HG02884 (cell line): ENCODE results near the gene SIRPB2.

ENCODE experiments used
- ATAC-seq: cut with Tn5 transposase; IDR thresholded peaks from one replicate; pipeline ENCODE4 v1.9.1; 2021; ENCODE audit warnings: mild to moderate bottlenecking, moderate library complexity; ENCODE audit not compliant: unreplicated experiment

SIRPB2 gene

GRCh38 chr20:1443085-1443484 is 48.1 kb downstream of the SIRPB2 start:
- ATAC-seq, result no peak

GRCh38 chr20:1442304-1442703 is 48.9 kb downstream of the SIRPB2 start:
- no peak for ATAC-seq

GRCh38 chr20:1441133-1441532 is 50.1 kb downstream of the SIRPB2 start:
- no peak for ATAC-seq

GRCh38 chr20:1440024-1440423 is 51.2 kb downstream of the SIRPB2 start:
- ATAC-seq, result no peak

- ATAC-seq, result no peak
Observed at GRCh38 chr20:1438361-1438760, 52.9 kb downstream of the SIRPB2 start.

GRCh38 chr20:1437235-1437904 is 53.9 kb downstream of the SIRPB2 start:
- ATAC-seq, result no peak

GRCh38 chr20:1436263-1436662 is 55.0 kb downstream of the SIRPB2 start:
- no peak for ATAC-seq

- no peak for ATAC-seq
Observed at GRCh38 chr20:1435337-1435699, 55.9 kb downstream of the SIRPB2 start.

- peak; percentile 83 for ATAC-seq
Observed at GRCh38 chr20:1434571-1435336, 56.5 kb downstream of the SIRPB2 start.

- no peak for ATAC-seq
Observed at GRCh38 chr20:1431158-1431557, 60.1 kb downstream of the SIRPB2 start.

GRCh38 chr20:1430004-1430451 is 61.2 kb downstream of the SIRPB2 start:
- ATAC-seq, result no peak

- ATAC-seq, result no peak
Observed at GRCh38 chr20:1429143-1429728, 62.0 kb downstream of the SIRPB2 start.

- ATAC-seq, result no peak
Observed at GRCh38 chr20:1427457-1428054, 63.7 kb downstream of the SIRPB2 start.

- no peak for ATAC-seq
Observed at GRCh38 chr20:1426231-1426849, 64.9 kb downstream of the SIRPB2 start.
